22Rv1 (cell line): ENCODE measurements around the gene EXOC2.
"Not testable (repeated sequence)": the region's sequence is repeated elsewhere in the genome, so short reads cannot be mapped to it uniquely, and the experiment has no call there.

Source experiments
- H3K27ac ChIP-seq: fragments of 450-650 bp; 2 replicates; pipeline ENCODE4 v1.5.1; 2017
- ZFX ChIP-seq: fragments of 450-650 bp; IDR thresholded peaks from 2 replicates; pipeline ENCODE4 v1.6.1; 2017; ENCODE audit warnings: antibody characterized with exemption, borderline replicate concordance
- TF ChIP-seq, protein P1 (sequence below): fragments of 450-650 bp; IDR thresholded peaks from 2 replicates; pipeline ENCODE4 v1.5.1; 2017; ENCODE audit warnings: mild to moderate bottlenecking

The EXOC2 gene

DNA sequence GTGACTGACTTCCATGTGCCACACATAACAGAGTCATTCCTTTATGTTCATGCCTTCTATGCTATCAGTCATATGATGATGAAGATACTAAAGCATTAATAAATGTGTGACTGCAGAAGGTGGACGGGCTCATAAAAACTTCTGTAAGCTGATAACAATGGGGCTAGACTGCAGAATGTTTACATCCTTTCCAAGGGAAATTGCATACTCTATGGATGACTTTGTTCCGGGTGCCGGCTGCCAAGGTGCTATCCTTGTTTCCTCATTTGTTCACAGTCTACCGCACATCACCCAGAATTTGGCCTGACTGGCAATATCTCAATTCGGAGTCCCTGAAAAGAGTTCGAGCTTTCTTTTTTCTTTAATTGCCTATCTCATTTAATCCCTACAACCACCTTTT, 121.0 kb downstream of the EXOC2 start:
- no peak for TF ChIP-seq ZFX
- TF ChIP-seq, protein P1, sequence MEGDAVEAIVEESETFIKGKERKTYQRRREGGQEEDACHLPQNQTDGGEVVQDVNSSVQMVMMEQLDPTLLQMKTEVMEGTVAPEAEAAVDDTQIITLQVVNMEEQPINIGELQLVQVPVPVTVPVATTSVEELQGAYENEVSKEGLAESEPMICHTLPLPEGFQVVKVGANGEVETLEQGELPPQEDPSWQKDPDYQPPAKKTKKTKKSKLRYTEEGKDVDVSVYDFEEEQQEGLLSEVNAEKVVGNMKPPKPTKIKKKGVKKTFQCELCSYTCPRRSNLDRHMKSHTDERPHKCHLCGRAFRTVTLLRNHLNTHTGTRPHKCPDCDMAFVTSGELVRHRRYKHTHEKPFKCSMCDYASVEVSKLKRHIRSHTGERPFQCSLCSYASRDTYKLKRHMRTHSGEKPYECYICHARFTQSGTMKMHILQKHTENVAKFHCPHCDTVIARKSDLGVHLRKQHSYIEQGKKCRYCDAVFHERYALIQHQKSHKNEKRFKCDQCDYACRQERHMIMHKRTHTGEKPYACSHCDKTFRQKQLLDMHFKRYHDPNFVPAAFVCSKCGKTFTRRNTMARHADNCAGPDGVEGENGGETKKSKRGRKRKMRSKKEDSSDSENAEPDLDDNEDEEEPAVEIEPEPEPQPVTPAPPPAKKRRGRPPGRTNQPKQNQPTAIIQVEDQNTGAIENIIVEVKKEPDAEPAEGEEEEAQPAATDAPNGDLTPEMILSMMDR = no peak
- H3K27ac ChIP-seq = no peak overlapping the region

DNA sequence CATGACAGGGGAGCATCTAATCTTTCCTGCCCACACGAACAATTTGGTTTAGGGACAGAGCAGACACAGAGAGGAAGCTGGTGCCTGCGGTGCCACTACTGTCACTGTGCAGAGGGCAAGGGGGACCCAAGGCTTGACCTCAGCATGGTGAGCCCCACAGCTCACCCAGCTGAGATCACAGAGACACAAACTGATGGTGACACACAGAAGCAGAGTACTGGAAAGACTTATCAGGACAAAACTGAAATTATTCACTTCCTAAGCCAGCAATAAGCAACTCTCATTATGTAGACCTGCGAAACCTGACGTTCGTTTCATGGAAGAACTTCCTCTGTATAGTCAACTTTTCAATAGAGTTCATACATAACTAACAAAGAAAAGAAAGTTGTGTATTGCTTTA, 122.1 kb downstream of the EXOC2 start:
- TF ChIP-seq, protein P1 = no peak
- TF ChIP-seq ZFX = no peak
- H3K27ac ChIP-seq = no peak overlapping the region

DNA sequence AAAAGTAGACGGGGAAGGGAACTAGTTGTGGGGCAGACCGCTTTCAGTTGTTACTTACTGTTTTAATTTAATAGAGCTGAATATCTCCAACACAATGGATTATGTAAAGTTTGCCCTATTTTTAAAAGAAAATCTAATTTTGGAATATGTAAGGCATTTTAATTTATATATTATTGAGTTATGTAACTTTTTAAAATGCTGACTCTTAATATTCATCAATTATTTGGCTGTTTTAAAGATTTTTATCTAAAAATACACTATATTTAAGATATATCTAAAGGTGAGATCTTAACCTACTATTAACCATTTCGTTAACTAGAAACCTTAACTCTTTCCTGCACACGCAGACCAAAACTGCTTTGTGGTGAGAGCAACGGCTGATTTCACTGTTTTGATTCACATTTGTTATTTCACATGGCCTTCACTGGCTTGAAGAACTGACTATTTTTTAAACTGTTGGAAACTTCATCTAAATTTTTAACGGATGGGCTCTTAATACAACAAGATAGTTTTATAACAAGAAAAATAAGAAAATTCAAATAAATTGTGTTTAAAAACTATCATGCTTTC, 123.9 kb downstream of the EXOC2 start:
- H3K27ac ChIP-seq = no peak overlapping the region
- no peak for TF ChIP-seq ZFX
- TF ChIP-seq, protein P1 = no peak

DNA sequence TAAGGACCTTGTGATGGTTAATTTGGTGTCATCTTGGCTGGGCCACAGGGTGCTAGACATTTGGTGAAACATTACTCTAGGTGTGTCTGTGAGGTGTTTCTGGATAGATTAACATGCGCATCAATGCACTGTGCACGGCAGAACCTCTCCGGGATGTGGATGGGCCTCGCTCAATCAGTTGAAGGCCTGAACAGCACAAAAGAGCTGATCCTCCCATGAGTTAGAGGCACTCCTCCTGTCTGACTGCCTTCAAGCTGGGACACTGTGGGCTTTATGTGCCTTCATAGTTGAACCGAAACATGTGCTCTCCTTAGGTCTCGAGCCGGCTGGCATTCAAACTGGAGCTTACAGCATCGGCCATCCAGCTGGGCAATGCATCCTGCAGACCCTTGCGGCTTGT, 124.9 kb downstream of the EXOC2 start:
- TF ChIP-seq ZFX = no peak
- TF ChIP-seq, protein P1 = no peak
- no peak overlapping the region for H3K27ac ChIP-seq

DNA sequence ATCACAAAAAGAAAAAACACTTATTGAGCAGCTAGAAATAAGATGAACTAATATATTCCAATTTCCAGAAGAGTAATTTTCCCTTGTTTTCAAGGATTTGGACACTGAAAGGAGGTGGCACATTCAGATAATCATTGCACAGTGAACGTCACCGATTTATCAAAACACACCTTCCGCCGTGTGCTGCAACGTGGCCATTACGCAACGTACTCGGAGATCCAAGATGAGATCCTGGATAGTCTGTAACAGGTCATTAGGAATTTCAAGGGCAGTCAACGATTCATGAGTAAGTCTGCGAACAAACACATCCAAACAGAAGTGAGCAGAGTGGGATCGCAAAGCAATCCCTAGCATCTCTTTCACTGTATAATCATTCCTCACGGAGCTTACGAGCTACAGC, 129.1 kb downstream of the EXOC2 start:
- TF ChIP-seq ZFX = no peak
- TF ChIP-seq, protein P1 = no peak
- H3K27ac ChIP-seq = no peak overlapping the region

DNA sequence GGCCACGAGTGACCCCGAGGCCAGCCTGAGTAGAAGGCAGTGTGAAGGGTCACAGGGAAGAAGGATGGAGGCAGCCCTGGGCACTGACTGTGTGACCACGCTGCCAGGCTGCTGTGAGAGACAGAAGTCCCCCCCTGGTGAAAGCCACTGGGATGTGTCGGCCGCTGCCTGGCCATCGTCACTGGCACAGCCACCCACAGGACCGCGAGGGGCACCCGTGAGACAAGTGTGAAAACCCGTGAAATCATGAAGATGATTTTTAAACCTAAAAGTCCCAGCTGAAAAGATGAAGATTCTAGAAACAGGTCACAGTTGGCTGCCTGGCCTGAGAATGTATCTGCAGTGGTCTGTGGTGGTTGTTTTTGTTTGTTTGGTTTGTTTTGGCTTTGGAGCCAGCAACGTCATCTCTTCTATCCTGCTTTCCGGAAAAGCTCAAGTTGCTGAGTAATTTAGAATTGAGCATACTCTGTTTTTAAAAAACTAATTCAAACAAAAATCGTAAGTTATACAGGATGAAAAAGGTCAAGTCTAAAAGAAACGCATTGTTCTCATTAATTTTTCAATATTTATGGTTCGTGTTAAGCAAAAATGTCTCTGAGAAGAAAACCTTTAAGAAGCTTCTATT, 130.8 kb downstream of the EXOC2 start:
- no peak for TF ChIP-seq ZFX
- TF ChIP-seq, protein P1 = no peak
- H3K27ac ChIP-seq = no peak overlapping the region

DNA sequence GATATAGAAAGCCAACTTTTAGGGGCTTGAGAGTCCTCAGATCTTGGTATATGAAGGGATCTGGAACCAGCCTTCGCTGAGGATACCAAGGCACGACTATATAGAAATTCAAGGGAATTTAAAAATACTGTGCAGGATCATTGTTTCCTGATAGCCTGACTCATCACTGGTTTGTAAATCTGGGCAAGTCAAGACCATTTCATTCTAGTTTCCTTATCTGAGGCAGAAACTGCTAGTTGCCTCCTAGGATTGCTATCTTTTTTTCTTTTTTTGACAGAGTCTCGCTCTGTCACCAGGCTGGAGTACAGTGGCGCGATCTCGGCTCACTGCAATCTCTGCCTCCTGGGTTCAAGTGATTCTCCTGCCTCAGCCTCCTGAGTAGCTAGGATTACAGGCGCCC, 131.6 kb downstream of the EXOC2 start:
- not testable (repeated sequence) for H3K27ac ChIP-seq

DNA sequence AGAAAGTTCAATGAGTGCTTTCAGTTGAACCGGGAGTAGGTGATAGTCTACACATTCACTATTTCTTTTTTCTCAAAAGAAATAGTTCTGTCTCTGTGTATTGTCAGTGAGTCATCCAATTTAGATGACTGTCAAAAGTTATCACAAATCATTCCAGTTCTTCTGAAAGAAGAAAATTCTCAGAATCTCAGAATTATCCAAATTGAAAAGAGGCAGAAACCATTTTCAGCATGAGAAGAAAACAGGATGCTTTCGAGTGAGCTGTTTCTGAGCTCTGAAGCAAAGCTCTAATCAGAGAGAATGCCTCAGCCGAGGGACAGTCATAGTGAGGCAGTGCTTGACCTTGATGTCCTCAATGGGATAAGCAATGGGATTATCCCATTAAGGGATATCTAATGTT, 134.0 kb downstream of the EXOC2 start:
- no peak overlapping the region for H3K27ac ChIP-seq
- no peak for TF ChIP-seq ZFX
- TF ChIP-seq, protein P1 = no peak
